CD14-positive monocyte (primary cell): ENCODE data around the gene STK32C. TPM values are rescaled to one million over a fixed set of nuclear protein-coding genes. Genes with fewer than 3 reads are reported as not detected.

Experiments
- DNase-seq, 3 donors: peaks; one replicate each; pipeline ENCODE4 v3.0.0-alpha.2; 2011 to 2022
- H2AFZ ChIP-seq: 2 replicates; pipeline ENCODE4 v1.6.0; 2012; ENCODE audit warnings: mild to moderate bottlenecking, low read depth, low read length, inconsistent platforms; ENCODE audit not compliant: insufficient read depth, poor library complexity, severe bottlenecking
- H3K27ac ChIP-seq, 2 donors: 1 replicate in 1 of 2; 2 replicates in 1 of 2; pipeline ENCODE4 v1.5.1; 2012 to 2013; ENCODE audit warnings: low read length in 2 of 2, control low read depth in 1 of 2, inconsistent platforms in 1 of 2, low read depth in 1 of 2, mild to moderate bottlenecking in 1 of 2
- H3K27me3 ChIP-seq, 2 donors: one replicate each; pipeline versions ENCODE4 v1.6.0 to v1.6.1; 2011 to 2013; ENCODE audit warnings: low read length in 2 of 2; ENCODE audit not compliant: control insufficient read depth in 2 of 2, insufficient read depth in 2 of 2
- H3K36me3 ChIP-seq, 2 donors: replicated peaks in 1 of 2; 1 replicate in 1 of 2; 2 replicates in 1 of 2; pipeline versions ENCODE4 v1.5.1 to v1.6.1; 2012 to 2013; ENCODE audit warnings: low read length in 2 of 2, control low read depth in 1 of 2, inconsistent platforms in 1 of 2, mild to moderate bottlenecking in 1 of 2; ENCODE audit not compliant: insufficient read depth in 2 of 2, control insufficient read depth in 1 of 2
- H3K4me1 ChIP-seq, 2 donors: 1 replicate in 1 of 2; 2 replicates in 1 of 2; pipeline versions ENCODE4 v1.5.1 to v1.6.1; 2012 to 2013; ENCODE audit warnings: low read length in 2 of 2, control low read depth in 1 of 2, inconsistent platforms in 1 of 2, mild to moderate bottlenecking in 1 of 2, moderate library complexity in 1 of 2; ENCODE audit not compliant: insufficient read depth in 2 of 2, control insufficient read depth in 1 of 2
- H3K4me2 ChIP-seq: replicated peaks from 2 replicates; pipeline ENCODE3; 2012; ENCODE audit warnings: low read length, moderate library complexity, mild to moderate bottlenecking; ENCODE audit not compliant: poor library complexity, severe bottlenecking; ENCODE audit errors: extremely low read depth
- H3K4me3 ChIP-seq, 3 experiments: fragments of 200-600 bp in 1 of 3; sonication (generic) in 1 of 3; replicated peaks in 1 of 3; 1 replicate in 2 of 3; 2 replicates in 1 of 3; pipeline ENCODE4 v1.5.1; 2011 to 2013; ENCODE audit warnings: low read length in 3 of 3, mild to moderate bottlenecking in 3 of 3, control low read depth in 2 of 3, low read depth in 2 of 3, inconsistent platforms in 1 of 3, moderate library complexity in 1 of 3
- H3K79me2 ChIP-seq: 2 replicates; pipeline ENCODE4 v1.6.0; 2012; ENCODE audit warnings: mild to moderate bottlenecking, control low read depth, inconsistent platforms, low read length, moderate library complexity; ENCODE audit not compliant: insufficient read depth
- H3K9ac ChIP-seq: 2 replicates; pipeline ENCODE4 v1.6.0; 2017; ENCODE audit warnings: low read length, mild to moderate bottlenecking; ENCODE audit not compliant: insufficient read depth, poor library complexity, severe bottlenecking
- H3K9me3 ChIP-seq, 2 donors: replicated peaks in 1 of 2; 1 replicate in 1 of 2; 2 replicates in 1 of 2; pipeline versions ENCODE4 v1.5.1 to v1.6.1; 2012 to 2013; ENCODE audit warnings: low read length in 2 of 2, control low read depth in 1 of 2; ENCODE audit not compliant: control insufficient read depth in 1 of 2, insufficient read depth in 1 of 2
- H4K20me1 ChIP-seq: 2 replicates; pipeline ENCODE4 v1.6.0; 2012; ENCODE audit warnings: mild to moderate bottlenecking, low read length, control low read depth, moderate library complexity; ENCODE audit not compliant: insufficient read depth
- H3K27ac Mint-ChIP-seq, 7 donors: one replicate each; pipeline ENCODE4 v1.8.0; 2020; ENCODE audit warnings: mild to moderate bottlenecking in 7 of 7, mixed read lengths in 7 of 7, moderate library complexity in 6 of 7, inconsistent platforms in 2 of 7
- H3K27me3 Mint-ChIP-seq, 3 donors: one replicate each; pipeline ENCODE4 v1.8.0; 2021 to 2022; ENCODE audit warnings: low read depth in 3 of 3, mild to moderate bottlenecking in 3 of 3, mixed read lengths in 3 of 3, moderate library complexity in 3 of 3, inconsistent platforms in 1 of 3
- H3K36me3 Mint-ChIP-seq, 2 donors: one replicate each; pipeline ENCODE4 v1.8.0; 2020; ENCODE audit warnings: mixed read lengths in 2 of 2, inconsistent platforms in 1 of 2, mild to moderate bottlenecking in 1 of 2
- H3K4me1 Mint-ChIP-seq: one replicate; pipeline ENCODE4 v1.8.0; 2020; ENCODE audit warnings: mild to moderate bottlenecking, mixed read lengths
- H3K4me3 Mint-ChIP-seq, 2 donors: one replicate each; pipeline ENCODE4 v1.8.0; 2020; ENCODE audit warnings: mild to moderate bottlenecking in 2 of 2, mixed read lengths in 2 of 2, moderate library complexity in 1 of 2
- H3K9me3 Mint-ChIP-seq, 7 donors: one replicate each; pipeline ENCODE4 v1.8.0; 2020 to 2022; ENCODE audit warnings: mixed read lengths in 7 of 7, mild to moderate bottlenecking in 6 of 7, moderate library complexity in 6 of 7, inconsistent platforms in 2 of 7
- CTCF ChIP-seq: fragments of 200-600 bp; IDR thresholded peaks from one replicate; pipeline ENCODE4 v1.8.0; 2022; ENCODE audit warnings: antibody characterized with exemption, mild to moderate bottlenecking
- WGBS: methylation state at CpG from one replicate; pipeline ENCODE4 v1.1.5; 2013; ENCODE audit warnings: missing lambda C conversion rate; ENCODE audit not compliant: insufficient coverage; 5-methylcytosine and 5-hydroxymethylcytosine counted together
- intact Hi-C, 2 donors: fragments of 100-400 bp; cut with micrococcal nuclease; formaldehyde crosslinking; loops; one replicate each; pipeline versions ENCODE4 v1.15.0 to v1.15.1; 2023
- polyA plus RNA-seq, 3 donors: library from polyadenylated mRNA; depleted of rRNA in 1 of 3; unstranded in 2 of 3; stranded (reverse) in 1 of 3; fragments of 300-500 nt in 2 of 3; fragments of >200 nt in 1 of 3; fragmentation: Illumina TruSeq in 2 of 3; gene quantifications; 1 replicate in 2 of 3; 2 replicates in 1 of 3; pipeline ENCODE4 v1.2.3, GENCODE V29; 2012 to 2021

STK32C gene
- polyA plus RNA-seq, 3 donors, result 13.6 to 22.8 (median 18.4) TPM

GRCh38 chr10:132253092-132253687 is 54.6 kb downstream of the STK32C start:
- Mint-ChIP-seq H3K4me3 (no peak overlapping the region), H3K4me1 (peaks cover 40% of the 10 kb centered on the region), H3K9me3 (peaks cover 0 to 2% (median 0%) of the 10 kb centered on the region in 7 donors), H3K27ac (no peak overlapping the region), H3K27me3 (peaks cover 2 to 4% (median 2%) of the 10 kb centered on the region in 3 donors), H3K36me3 (peaks cover 0 to under 1% of the 10 kb centered on the region in 2 donors)
- H3K4me3 ChIP-seq, result no peak overlapping the region
- H3K27me3 ChIP-seq, result no peaks in the 10 kb centered on the region
- TF ChIP-seq CTCF, result no peak
- H3K79me2 ChIP-seq, result no peaks in the 10 kb centered on the region
- H4K20me1 ChIP-seq, result peaks cover 7% of the 10 kb centered on the region
- no peak for DNase-seq
- intact Hi-C loops, result no loop called here
- peaks cover 25 to 34% of the 10 kb centered on the region in 2 donors for H3K4me1 ChIP-seq
- H3K9ac ChIP-seq, result no peak overlapping the region
- no peaks in the 10 kb centered on the region for H3K9me3 ChIP-seq
- H3K36me3 ChIP-seq, result no peaks in the 10 kb centered on the region
- no peak overlapping the region for H2AFZ ChIP-seq
- H3K4me2 ChIP-seq, result no peak overlapping the region
- 92% methylated on average over 19 of the region's 19 CpGs for WGBS
- H3K27ac ChIP-seq, result no peak overlapping the region

- Mint-ChIP-seq H3K36me3 (no peaks in the 10 kb centered on the region), H3K27ac (no peak overlapping the region)
These were observed 55.3 kb downstream of the STK32C start for GRCh38 chr10:132252412-132252811.

More at GRCh38 chr10:132252412-132252811, 55.3 kb downstream of the STK32C start:
- Histone ChIP-seq H3K79me2 (no peaks in the 10 kb centered on the region), H3K9me3 (no peaks in the 10 kb centered on the region), H3K9ac (no peak overlapping the region), H3K36me3 (no peaks in the 10 kb centered on the region), H3K27ac (no peak overlapping the region), H4K20me1 (peaks cover 14% of the 10 kb centered on the region), H3K27me3 (no peaks in the 10 kb centered on the region), H3K4me3 (no peak overlapping the region), H3K4me1 (peaks cover 25 to 36% of the 10 kb centered on the region in 2 donors), H2AFZ (no peak overlapping the region), H3K4me2 (no peak overlapping the region)
- intact Hi-C loops, result no loop called here
- peaks cover 2 to 6% (median 3%) of the 10 kb centered on the region in 3 donors for H3K27me3 Mint-ChIP-seq
- no peak overlapping the region for H3K4me3 Mint-ChIP-seq
- peaks cover 45% of the 10 kb centered on the region for H3K4me1 Mint-ChIP-seq
- no peak for TF ChIP-seq CTCF
- DNase-seq, result no peak
- WGBS, result 93% methylated on average over 15 of the region's 17 CpGs
- peaks cover 0 to 2% (median 0%) of the 10 kb centered on the region in 7 donors for H3K9me3 Mint-ChIP-seq
